Left ventricle myocardium inferior (tissue), 1 donor: ENCODE measurements around the gene MICAL3. TPM values are rescaled to one million over a fixed set of nuclear protein-coding genes. Genes with fewer than 3 reads are reported as not detected.

Experiments used
- DNase-seq: peaks from one replicate; pipeline ENCODE4 v3.0.0-alpha.2; 2020
- H3K27ac ChIP-seq: fragments of 200-600 bp; replicated peaks from 2 replicates; pipeline ENCODE4 v1.8.0; 2021
- H3K27me3 ChIP-seq: fragments of 200-600 bp; 2 replicates; pipeline ENCODE4 v1.8.0; 2021; ENCODE audit warnings: low read depth
- H3K36me3 ChIP-seq: fragments of 200-600 bp; 2 replicates; pipeline ENCODE4 v1.8.0; 2021
- H3K4me1 ChIP-seq: fragments of 200-600 bp; 2 replicates; pipeline ENCODE4 v1.8.0; 2021
- H3K4me3 ChIP-seq: fragments of 200-600 bp; 2 replicates; pipeline ENCODE4 v1.8.0; 2021; ENCODE audit warnings: mild to moderate bottlenecking, moderate library complexity
- H3K9me3 ChIP-seq: fragments of 200-600 bp; replicated peaks from 2 replicates; pipeline ENCODE4 v1.8.0; 2021
- intact Hi-C: fragments of 100-400 bp; cut with micrococcal nuclease; formaldehyde crosslinking; loops from one replicate; pipeline ENCODE4 v1.11.0; 2022
- total RNA-seq: library from RNA; stranded (reverse); fragmentation: NEBNext Ultra II Directional; extraction: Animal tissue kit (Norgen Biotek cat#: 25700); gene quantifications from one replicate; pipeline ENCODE4 v1.2.1, GENCODE V29; 2021
- TF ChIP-seq, protein P1 (sequence below): fragments of 200-600 bp; IDR thresholded peaks from 2 replicates; pipeline ENCODE4 v1.8.0; 2021; ENCODE audit warnings: antibody characterized with exemption, mild to moderate bottlenecking, borderline replicate concordance
- donor health status: DM: no; HTN: yes; CAD: no; lungs with severe emphysema.

The MICAL3 gene
- total RNA-seq, 1 donor from 2014 or later: 92.5 TPM

- H3K9me3 ChIP-seq: no peaks in the 10 kb centered on the region
- H3K27ac ChIP-seq: peak overlapping the region; percentile 55
- intact Hi-C loops: no loop called here
- H3K27me3 ChIP-seq: no peaks in the 10 kb centered on the region
- DNase-seq: no peak
- no peaks in the 10 kb centered on the region for H3K36me3 ChIP-seq
- TF ChIP-seq, protein P1, sequence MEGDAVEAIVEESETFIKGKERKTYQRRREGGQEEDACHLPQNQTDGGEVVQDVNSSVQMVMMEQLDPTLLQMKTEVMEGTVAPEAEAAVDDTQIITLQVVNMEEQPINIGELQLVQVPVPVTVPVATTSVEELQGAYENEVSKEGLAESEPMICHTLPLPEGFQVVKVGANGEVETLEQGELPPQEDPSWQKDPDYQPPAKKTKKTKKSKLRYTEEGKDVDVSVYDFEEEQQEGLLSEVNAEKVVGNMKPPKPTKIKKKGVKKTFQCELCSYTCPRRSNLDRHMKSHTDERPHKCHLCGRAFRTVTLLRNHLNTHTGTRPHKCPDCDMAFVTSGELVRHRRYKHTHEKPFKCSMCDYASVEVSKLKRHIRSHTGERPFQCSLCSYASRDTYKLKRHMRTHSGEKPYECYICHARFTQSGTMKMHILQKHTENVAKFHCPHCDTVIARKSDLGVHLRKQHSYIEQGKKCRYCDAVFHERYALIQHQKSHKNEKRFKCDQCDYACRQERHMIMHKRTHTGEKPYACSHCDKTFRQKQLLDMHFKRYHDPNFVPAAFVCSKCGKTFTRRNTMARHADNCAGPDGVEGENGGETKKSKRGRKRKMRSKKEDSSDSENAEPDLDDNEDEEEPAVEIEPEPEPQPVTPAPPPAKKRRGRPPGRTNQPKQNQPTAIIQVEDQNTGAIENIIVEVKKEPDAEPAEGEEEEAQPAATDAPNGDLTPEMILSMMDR: no peak
- no peak overlapping the region for H3K4me3 ChIP-seq
- H3K4me1 ChIP-seq: peaks cover 74% of the 10 kb centered on the region
These were observed 60.2 kb downstream of the MICAL3 start for GRCh38 chr22:17964156-17964555.

GRCh38 chr22:17963015-17963414, 61.3 kb downstream of the MICAL3 start:
- H3K36me3 ChIP-seq: no peaks in the 10 kb centered on the region
- intact Hi-C loops: no loop called here
- no peaks in the 10 kb centered on the region for H3K9me3 ChIP-seq
- H3K27me3 ChIP-seq: no peaks in the 10 kb centered on the region
- H3K27ac ChIP-seq: peak overlapping the region; percentile 55
- no peak for DNase-seq
- peaks cover 76% of the 10 kb centered on the region for H3K4me1 ChIP-seq
- TF ChIP-seq, protein P1: no peak
- no peak overlapping the region for H3K4me3 ChIP-seq

DNA sequence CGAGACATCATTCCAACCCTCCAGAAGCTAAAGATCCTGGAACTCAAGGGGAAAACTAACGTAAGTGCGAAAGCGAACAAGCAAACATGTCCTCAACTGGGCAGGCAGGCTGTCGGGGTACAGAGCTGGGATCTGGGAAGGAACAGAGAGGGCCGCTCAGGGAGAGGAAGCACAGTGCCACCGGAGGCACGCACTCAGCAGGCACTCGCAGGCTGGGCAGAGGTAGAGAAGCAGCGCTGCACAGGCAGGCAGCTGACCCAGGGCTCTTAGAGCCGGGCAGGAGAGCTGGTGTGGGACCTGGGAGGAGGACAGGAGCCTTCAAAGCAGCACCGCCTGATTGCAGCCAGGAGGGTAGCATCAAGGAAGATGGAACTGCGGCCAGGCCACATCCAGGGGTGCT, 62.2 kb downstream of the MICAL3 start:
- no peaks in the 10 kb centered on the region for H3K36me3 ChIP-seq
- no peaks in the 10 kb centered on the region for H3K9me3 ChIP-seq
- peaks cover 83% of the 10 kb centered on the region for H3K4me1 ChIP-seq
- intact Hi-C loops: no loop called here
- no peaks in the 10 kb centered on the region for H3K27me3 ChIP-seq
- DNase-seq: no peak
- peak overlapping the region; percentile 19 for H3K27ac ChIP-seq
- H3K4me3 ChIP-seq: no peak overlapping the region
- TF ChIP-seq, protein P1: no peak

GRCh38 chr22:17961446-17961729, 63.0 kb downstream of the MICAL3 start:
- Histone ChIP-seq H3K4me3 (no peak overlapping the region), H3K27me3 (no peaks in the 10 kb centered on the region), H3K4me1 (peaks cover 81% of the 10 kb centered on the region), H3K36me3 (no peaks in the 10 kb centered on the region), H3K9me3 (no peaks in the 10 kb centered on the region), H3K27ac (no peak overlapping the region)
- TF ChIP-seq, protein P1: no peak
- intact Hi-C loops: no loop called here
- no peak for DNase-seq

GRCh38 chr22:17960695-17961445, 63.5 kb downstream of the MICAL3 start:
- Histone ChIP-seq H3K9me3 (no peaks in the 10 kb centered on the region), H3K27me3 (no peaks in the 10 kb centered on the region), H3K4me3 (no peak overlapping the region), H3K4me1 (peaks cover 81% of the 10 kb centered on the region), H3K27ac (no peak overlapping the region), H3K36me3 (no peaks in the 10 kb centered on the region)
- TF ChIP-seq, protein P1: no peak
- DNase-seq: no peak
- intact Hi-C loops: no loop called here
